RCC 7860 (cell line): Measurements from ENCODE around the gene EXOC1.

Source experiments
- DNase-seq: peaks from one replicate; pipeline ENCODE4 v3.0.0-alpha.2; 2015; ENCODE audit warnings: low spot score
- FAIRE-seq: peaks from 2 replicates; lab custom pipeline; 2012; peaks lifted over from hg19 to GRCh38; lab: Jason Lieb, UNC

EXOC1 gene

DNA sequence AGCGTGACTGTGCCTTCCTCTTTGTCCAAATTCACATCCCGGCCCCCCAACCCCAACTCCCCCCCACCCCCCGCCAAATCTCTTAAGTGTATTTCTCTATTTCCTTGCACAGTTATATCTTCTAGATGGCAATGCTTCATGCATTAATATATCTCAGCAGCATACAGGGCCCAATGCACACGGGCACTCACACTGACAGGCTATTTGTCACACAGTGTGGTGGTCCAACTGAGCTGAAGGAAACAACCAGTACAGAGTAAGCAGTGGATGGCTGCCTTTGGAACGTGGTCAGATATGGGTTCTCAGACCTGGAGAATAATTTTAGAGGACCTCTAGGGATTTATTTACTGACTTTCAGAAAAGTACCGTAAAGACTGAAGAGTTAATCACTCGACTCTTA lies 681 bp downstream of the EXOC1 start:
- no peak for FAIRE-seq
- DNase-seq = no peak

GRCh38 chr4:55857586-55857985 lies 4.1 kb downstream of the EXOC1 start:
- no peak for FAIRE-seq
- no peak for DNase-seq

GRCh38 chr4:55859711-55860110 lies 6.3 kb downstream of the EXOC1 start:
- FAIRE-seq (no peak), DNase-seq (no peak)

DNA sequence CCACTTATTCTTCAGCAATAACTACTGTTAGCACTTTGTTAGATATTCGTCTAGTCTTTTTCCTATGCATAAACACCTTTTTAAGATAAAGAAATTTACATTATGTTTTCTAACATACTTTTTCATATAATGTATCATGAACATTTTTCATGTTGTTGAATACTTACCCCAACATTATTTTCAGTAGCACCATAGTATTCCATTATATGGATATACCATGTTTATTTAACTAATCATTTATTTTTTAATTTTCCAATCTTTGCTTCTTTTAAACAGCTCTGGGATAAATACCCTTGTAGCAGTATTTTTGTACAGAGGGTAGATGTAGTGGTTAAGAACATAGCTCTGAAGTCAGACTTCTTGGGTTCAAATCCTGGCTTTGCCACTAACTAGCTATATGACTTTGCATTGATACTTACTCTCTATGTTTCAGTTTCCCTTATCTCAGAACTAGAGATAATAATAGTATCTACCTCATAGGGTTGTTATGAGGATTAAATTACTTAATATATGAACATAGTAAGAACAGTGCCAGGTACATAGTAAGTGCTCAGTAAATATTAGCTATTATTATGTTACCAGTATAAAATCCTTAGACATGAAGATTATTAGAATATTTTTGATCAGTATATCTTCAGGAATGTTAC lies 11.3 kb downstream of the EXOC1 start:
- no peak for FAIRE-seq
- DNase-seq = no peak

GRCh38 chr4:55865228-55865806 lies 11.9 kb downstream of the EXOC1 start:
- FAIRE-seq (peak; percentile 78), DNase-seq (peak; percentile 9)

DNA sequence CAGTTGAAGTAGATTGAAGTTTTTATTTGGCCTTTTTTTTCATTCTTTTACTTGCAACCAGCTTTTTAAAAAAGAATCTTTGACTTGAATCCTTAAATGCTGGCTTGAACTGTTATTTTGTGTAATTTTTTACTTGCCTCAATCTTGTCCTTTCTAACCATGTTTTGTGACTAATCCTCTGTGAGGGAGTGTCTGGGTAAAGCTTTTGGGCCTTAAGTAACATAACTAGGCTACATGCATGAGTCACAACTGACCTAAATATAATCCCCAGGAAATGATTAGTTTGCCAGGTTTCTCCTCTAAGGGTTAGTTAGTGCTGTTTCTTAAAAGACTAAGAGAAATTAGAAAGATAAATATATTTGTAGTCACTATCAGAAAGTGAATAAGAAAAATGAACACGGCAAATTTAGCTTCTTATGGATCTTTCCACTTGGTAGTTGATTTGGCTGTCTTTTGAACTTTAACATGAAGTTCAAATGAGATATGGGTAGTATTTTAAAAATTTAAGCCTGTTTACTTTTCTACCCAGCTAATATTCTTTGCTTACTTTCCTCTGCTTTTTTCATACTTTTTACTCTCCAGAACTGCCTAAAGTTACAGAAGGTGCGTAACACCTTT lies 13.0 kb downstream of the EXOC1 start:
- DNase-seq (peak; percentile 78), FAIRE-seq (peak; percentile 98)

GRCh38 chr4:55866973-55867574 lies 13.6 kb downstream of the EXOC1 start:
- FAIRE-seq (peak; percentile 83), DNase-seq (peak; percentile 53)

DNA sequence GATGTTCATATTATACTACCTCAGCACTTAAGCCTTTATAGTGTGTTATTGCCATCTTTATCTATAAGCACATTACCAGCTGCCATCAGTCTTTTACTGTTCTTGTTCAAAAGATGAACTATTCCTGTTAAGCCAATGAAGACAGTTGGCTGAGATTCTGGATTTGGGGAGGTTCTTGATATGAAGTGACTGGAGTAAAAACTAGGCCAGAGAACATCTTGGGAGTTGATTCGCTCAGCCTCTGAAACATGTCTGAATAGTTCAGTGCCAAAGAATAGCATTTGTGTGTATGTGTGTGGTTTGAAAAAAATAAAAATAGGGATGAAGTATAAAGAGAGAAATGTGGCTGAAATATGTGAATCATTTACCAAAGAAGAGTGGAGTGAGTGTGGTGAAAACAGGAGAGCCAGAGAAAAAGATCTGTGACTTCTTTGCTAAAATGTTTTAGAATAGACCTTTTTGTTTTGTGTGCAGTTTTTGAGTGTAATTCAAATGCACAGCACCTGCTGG lies 15.2 kb downstream of the EXOC1 start:
- no peak for FAIRE-seq
- DNase-seq = no peak

DNA sequence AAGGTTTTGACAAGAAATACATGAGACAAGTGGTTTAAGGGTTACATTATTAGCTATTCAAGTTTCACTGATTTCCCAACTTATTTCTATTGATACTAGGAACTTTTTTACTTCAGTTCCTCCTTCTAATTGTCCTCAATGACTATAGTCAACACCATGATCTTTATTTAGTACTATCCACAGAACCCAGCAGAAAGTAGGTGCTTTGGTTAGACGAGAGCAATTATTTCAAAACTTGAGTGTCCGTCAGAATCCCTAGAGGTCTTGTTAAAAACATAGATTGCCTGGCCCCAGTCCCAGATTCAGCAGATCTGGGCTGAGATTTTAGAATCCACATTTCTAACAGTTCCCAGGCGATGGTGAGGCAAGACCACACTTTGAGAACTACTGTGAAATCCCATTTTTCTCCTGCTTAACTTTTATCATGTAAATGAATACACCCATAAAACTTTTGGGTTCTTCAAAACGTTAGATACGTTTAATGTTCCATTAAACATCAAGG lies 17.9 kb downstream of the EXOC1 start:
- no peak for FAIRE-seq

DNA sequence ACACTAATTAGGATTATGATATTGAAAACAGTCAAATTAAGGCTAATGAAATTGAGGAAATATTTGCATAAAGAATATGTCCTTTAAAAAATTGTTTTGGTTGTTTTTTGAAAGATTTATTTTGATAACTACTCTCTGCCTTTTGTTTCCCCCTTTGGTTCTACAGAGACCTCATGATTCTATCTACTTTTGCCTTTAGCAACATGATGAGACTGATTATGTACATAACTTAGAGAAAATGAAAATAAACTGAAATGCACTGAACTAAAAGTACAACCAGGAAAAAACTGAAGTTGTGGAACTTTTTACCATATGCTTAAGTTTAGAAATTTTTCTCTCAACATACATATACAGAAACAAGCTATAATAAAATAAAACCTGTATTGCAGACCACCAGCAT lies 21.4 kb downstream of the EXOC1 start:
- FAIRE-seq = no peak
- no peak for DNase-seq

More for the DNA sequence above, 17.9 kb downstream of the EXOC1 start:
- no peak for DNase-seq

GRCh38 chr4:55876387-55876786 lies 22.9 kb downstream of the EXOC1 start:
- DNase-seq (no peak), FAIRE-seq (no peak)

- DNase-seq = no peak
- no peak for FAIRE-seq
These were observed 25.8 kb downstream of the EXOC1 start for GRCh38 chr4:55879224-55879623.

- FAIRE-seq = no peak
These were observed 27.3 kb downstream of the EXOC1 start for GRCh38 chr4:55880652-55881280.

DNA sequence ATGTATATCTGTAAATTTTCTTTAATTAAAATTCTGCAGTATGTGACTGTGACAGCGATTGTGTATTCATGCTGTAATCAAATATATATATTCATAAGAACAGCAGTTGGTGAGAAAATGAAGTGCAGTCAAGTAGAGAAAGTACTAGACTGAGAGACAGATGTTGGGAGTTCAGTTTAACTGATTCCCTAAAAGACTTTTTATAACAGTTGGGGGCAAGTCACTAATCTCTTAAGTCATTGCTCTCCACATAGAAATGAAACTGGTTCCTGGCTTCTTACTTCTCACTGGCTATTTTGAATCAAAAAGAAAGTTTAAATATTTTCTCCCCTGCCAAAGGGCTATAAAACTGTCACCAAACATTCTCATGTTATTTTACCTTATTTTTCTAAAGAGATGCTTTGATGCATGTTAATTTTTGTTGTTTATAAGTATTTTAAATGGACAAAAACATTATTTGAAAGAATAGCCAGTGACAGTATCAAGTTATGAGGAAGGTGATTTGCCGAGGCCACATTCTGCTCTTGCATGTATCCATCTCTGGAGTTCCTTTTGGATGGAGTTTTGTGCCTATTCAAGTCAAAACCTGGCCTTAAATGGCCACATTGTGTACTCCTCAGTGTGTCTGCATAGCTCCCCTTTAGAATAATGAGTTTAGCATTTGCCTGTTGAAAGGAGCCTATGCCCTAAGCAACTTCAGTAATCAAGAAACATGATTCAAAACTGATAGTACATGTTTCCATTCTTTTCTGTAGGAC lies 30.8 kb downstream of the EXOC1 start:
- FAIRE-seq = no peak
- no peak for DNase-seq

More at GRCh38 chr4:55880652-55881280, 27.3 kb downstream of the EXOC1 start:
- no peak for DNase-seq

DNA sequence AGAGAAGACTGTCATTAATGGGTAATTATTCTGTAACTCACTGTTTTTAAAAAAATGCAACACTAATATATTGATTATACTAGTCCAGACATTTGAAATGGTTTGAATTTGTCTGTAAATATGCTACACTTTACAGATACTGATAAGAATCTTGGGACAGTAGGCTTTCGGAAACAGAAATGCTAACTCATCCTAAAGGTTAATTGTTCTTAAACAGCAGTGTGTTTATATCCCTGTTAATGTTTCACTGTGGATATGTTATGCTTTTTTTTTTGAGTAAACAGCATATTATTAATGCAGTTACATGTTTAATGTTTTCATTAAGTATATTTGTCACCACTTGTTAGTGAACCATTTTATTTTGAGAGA lies 31.4 kb downstream of the EXOC1 start:
- FAIRE-seq (no peak), DNase-seq (no peak)

- DNase-seq (no peak), FAIRE-seq (no peak)
These were observed 34.1 kb downstream of the EXOC1 start for GRCh38 chr4:55887594-55887993.

DNA sequence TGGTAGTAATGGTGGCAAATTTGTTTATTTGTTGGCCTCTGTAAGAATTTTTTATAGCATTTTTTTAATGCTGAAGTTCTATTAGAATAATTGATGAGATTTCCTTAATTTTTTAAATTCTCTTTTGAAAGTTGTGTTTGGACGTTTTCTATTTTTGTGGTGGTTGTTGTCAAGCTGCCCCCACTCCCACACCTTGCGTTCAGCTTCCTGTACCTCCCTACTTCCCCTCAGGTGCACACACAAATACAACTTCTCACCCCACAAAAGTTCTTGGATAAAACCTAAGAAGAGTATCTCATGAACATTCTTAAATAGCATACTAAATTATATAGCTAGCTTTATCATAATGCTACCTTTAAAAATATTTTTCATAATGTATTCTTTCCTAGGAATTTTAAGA lies 38.7 kb downstream of the EXOC1 start:
- FAIRE-seq (no peak), DNase-seq (no peak)

DNA sequence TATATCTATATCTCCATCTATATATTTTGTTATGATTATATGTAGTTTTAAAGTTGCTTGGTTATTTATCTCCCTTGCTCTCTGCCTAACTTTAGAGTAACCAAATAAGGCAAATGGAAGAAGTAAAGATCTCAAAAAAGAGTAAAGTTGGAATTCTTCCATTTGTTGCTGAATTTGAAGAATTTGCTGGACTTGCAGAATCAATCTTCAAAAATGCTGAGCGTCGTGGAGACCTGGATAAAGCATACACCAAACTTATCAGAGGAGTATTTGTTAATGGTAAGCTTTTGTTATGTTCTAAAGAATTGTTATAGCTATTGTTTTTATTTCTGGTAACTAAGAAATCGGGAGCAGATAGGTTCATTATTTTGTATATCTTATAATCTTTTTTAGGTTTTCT lies 43.2 kb downstream of the EXOC1 start:
- DNase-seq (no peak), FAIRE-seq (no peak)

GRCh38 chr4:55902677-55903076 lies 49.2 kb downstream of the EXOC1 start:
- DNase-seq (no peak), FAIRE-seq (no peak)

DNA sequence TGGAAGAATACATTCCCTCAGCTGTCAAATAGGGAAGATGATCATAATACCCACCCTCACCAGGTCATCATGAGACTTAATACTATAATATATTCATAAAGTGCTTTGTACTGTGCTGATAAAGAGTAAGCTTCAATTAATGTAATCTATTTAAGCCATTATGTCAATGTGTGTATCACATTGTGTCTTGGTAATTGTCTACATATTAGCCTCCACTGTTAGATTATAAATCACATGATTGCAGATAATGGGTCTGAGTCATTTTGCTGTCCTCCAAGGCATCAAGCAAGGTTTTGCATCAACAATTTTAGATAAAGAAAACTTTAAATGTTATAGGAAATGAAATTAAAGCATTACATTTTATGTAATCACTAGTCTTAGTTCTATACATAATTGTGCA lies 50.1 kb downstream of the EXOC1 start:
- DNase-seq (no peak), FAIRE-seq (no peak)

DNA sequence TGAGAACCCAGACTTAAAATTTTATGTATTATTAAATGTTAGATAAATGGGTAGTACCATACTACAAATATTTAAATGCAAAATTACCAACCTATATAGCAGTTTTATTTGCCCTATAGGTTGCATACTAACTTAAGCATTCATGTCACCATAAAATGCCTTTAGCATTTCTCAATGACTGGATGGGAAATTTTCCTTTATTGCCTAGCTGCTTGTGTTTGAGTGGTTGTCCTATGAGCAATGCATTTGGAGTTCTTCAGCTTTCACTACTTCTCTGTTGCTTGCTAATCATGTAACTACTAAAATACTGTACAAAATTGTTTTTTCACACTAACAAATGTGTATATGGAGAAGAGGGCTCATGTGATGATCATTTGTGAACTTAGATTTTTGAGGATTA lies 51.1 kb downstream of the EXOC1 start:
- FAIRE-seq = no peak
- no peak for DNase-seq
